Measurements from ENCODE around the gene PRICKLE4. TPM values are rescaled to one million over a fixed set of nuclear protein-coding genes. Genes with fewer than 3 reads are reported as not detected.
"Not testable (repeated sequence)": the region's sequence is repeated elsewhere in the genome, so short reads cannot be mapped to it uniquely, and the experiment has no call there.

PRICKLE4 gene
- total RNA-seq, 1 donor from 2014 or later: 10.4 TPM

GRCh38 chr6:41744236-41744787 is 36.3 kb upstream of the PRICKLE4 start:
- DNase-seq: no peak

- DNase-seq: no peak
Measured at GRCh38 chr6:41746107-41746506, 34.5 kb upstream of the PRICKLE4 start.

GRCh38 chr6:41747256-41748101 is 33.1 kb upstream of the PRICKLE4 start, which contains the start of gene PGC:
PGC (minus strand) TSS chr6:41747397; CDS start chr6:41747334, 63 bp downstream.
- DNase-seq: no peak

GRCh38 chr6:41748102-41748477 is 32.5 kb upstream of the PRICKLE4 start:
- DNase-seq: no peak

GRCh38 chr6:41748542-41748941 is 32.0 kb upstream of the PRICKLE4 start:
- DNase-seq: no peak

- DNase-seq: no peak
Measured at GRCh38 chr6:41750374-41750773, 30.2 kb upstream of the PRICKLE4 start.

GRCh38 chr6:41755895-41756294 is 24.7 kb upstream of the PRICKLE4 start:
- no peak for DNase-seq

GRCh38 chr6:41756354-41756753 is 24.2 kb upstream of the PRICKLE4 start:
- DNase-seq: peak; percentile 28

GRCh38 chr6:41757271-41757670 is 23.3 kb upstream of the PRICKLE4 start:
- DNase-seq: no peak

- DNase-seq: no peak
Measured at GRCh38 chr6:41757931-41758640, 22.5 kb upstream of the PRICKLE4 start.

GRCh38 chr6:41758641-41759035 is 21.9 kb upstream of the PRICKLE4 start:
- DNase-seq: no peak

- DNase-seq: no peak
Measured at GRCh38 chr6:41759106-41759904, 21.3 kb upstream of the PRICKLE4 start.

- no peak for DNase-seq
Measured at GRCh38 chr6:41759905-41760579, 20.5 kb upstream of the PRICKLE4 start.

- peak; percentile 85 for DNase-seq
Measured at GRCh38 chr6:41763470-41763869, 17.1 kb upstream of the PRICKLE4 start.

GRCh38 chr6:41766043-41766664 is 14.4 kb upstream of the PRICKLE4 start:
- not testable (repeated sequence) for DNase-seq

GRCh38 chr6:41767112-41767833 is 13.3 kb upstream of the PRICKLE4 start:
- peak; percentile 65 for DNase-seq

- no peak for DNase-seq
Measured at GRCh38 chr6:41768545-41769308, 11.9 kb upstream of the PRICKLE4 start.

GRCh38 chr6:41769376-41769775 is 11.2 kb upstream of the PRICKLE4 start:
- no peak for DNase-seq

- DNase-seq: no peak
Measured at GRCh38 chr6:41770381-41771057, 10.1 kb upstream of the PRICKLE4 start.

Measured in dermis blood vessel endothelial cell (primary cell).